ENCODE measurements around the gene HSPA1A.
A peak's percentile ranks its signal among the peaks of the same experiment; 100 is the strongest.

HSPA1A gene

DNA sequence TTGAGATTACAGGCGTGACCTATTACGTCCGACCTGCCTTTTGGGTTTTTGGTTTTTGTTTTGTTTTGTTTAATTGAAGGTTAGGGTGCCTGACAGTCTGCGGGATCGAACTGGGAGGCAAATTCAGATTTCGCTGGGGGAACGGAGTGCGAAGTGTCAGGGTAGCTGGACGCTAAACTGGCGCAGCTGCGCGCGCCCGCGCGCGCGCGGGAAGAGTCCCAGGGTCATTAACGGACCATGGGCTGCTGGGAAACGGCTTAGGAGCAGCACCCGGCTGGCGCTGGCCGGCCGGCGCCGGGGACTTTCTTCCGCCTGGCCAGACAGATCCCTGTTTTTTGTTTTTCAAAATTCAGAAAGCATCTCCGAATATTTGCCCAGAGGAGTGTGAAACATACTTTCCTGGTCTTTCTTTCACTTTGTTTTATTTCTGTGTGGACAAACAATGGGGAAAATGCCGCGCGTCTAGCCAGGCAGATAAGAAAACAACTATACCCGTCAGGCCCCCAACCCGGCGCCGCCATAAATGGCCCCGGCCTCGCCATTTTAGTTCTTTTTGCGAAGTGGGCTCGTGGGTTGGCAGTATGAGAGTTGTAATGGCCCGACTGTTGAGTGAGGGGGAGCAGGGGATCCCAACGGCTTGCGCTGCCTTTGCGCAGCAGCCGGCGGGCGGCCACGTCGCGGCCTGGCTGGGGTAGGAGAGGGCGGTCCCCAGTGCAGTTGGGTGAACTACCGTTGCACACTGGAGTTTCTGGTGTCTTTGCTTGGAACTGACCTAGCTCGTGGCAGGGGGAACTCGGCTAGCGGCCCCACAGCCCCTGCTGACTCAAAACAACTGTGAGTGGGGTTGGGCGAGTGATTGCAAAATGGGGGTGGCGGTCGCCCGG lies 19.3 kb downstream of the HSPA1A start (continued):
- TF ChIP-seq, protein P1, sequence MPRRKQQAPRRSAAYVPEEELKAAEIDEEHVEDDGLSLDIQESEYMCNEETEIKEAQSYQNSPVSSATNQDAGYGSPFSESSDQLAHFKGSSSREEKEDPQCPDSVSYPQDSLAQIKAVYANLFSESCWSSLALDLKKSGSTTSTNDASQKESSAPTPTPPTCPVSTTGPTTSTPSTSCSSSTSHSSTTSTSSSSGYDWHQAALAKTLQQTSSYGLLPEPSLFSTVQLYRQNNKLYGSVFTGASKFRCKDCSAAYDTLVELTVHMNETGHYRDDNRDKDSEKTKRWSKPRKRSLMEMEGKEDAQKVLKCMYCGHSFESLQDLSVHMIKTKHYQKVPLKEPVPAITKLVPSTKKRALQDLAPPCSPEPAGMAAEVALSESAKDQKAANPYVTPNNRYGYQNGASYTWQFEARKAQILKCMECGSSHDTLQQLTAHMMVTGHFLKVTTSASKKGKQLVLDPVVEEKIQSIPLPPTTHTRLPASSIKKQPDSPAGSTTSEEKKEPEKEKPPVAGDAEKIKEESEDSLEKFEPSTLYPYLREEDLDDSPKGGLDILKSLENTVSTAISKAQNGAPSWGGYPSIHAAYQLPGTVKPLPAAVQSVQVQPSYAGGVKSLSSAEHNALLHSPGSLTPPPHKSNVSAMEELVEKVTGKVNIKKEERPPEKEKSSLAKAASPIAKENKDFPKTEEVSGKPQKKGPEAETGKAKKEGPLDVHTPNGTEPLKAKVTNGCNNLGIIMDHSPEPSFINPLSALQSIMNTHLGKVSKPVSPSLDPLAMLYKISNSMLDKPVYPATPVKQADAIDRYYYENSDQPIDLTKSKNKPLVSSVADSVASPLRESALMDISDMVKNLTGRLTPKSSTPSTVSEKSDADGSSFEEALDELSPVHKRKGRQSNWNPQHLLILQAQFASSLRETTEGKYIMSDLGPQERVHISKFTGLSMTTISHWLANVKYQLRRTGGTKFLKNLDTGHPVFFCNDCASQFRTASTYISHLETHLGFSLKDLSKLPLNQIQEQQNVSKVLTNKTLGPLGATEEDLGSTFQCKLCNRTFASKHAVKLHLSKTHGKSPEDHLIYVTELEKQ (tag by site-specific recombination; IDR thresholded peaks at IDR 0.05; ENCODE audit: borderline replicate concordance) = peak; percentile 45; the same call in 1 of the 2 replicates
- TF ChIP-seq BCL11A (tag by site-specific recombination; IDR thresholded peaks at IDR 0.05; ENCODE audit: low read depth) (peak; percentile 93), ZNF600 (tag by site-specific recombination; IDR thresholded peaks at IDR 0.05) (peak; percentile 85), ZNF221 (tag by site-specific recombination; IDR thresholded peaks at IDR 0.05; ENCODE audit: borderline replicate concordance) (no peak), ZNF324 (tag by site-specific recombination; IDR thresholded peaks at IDR 0.05) (peak; percentile 66; the same call in 1 of the 2 replicates), ZIC2 (tag by site-specific recombination; IDR thresholded peaks at IDR 0.05) (no peak), MYNN (tag by site-specific recombination; IDR thresholded peaks at IDR 0.05; ENCODE audit: borderline replicate concordance) (no peak), ZFP41 (tag by site-specific recombination; IDR thresholded peaks at IDR 0.05; ENCODE audit: borderline replicate concordance) (no peak), ZNF707 (tag by site-specific recombination; IDR thresholded peaks at IDR 0.05) (no peak), ZNF777 (tag by site-specific recombination; IDR thresholded peaks at IDR 0.05; ENCODE audit: borderline replicate concordance) (0 out of 2 replicates have a peak, but pooled peaks have one; percentile 20), ZNF510 (tag by site-specific recombination; IDR thresholded peaks at IDR 0.05; ENCODE audit: insufficient replicate concordance) (no peak), ZNF544 (tag by site-specific recombination; IDR thresholded peaks at IDR 0.05) (no peak), ZNF660 (tag by site-specific recombination; IDR thresholded peaks at IDR 0.05) (peak; percentile 77), FEZF1 (tag by site-specific recombination; IDR thresholded peaks at IDR 0.05) (peak; percentile 56), ZBTB20 (tag by site-specific recombination; IDR thresholded peaks at IDR 0.05) (peak; percentile 92), YY1 (tag by site-specific recombination; IDR thresholded peaks at IDR 0.05) (peak; percentile 89), ZNF302 (tag by site-specific recombination; IDR thresholded peaks at IDR 0.05; ENCODE audit: low read depth) (no peak), ZNF555 (tag by site-specific recombination; conservative IDR thresholded peaks at IDR 0.05) (no peak), OSR2 (tag by site-specific recombination; IDR thresholded peaks at IDR 0.05) (no peak), ZNF202 (tag by site-specific recombination; IDR thresholded peaks at IDR 0.05; ENCODE audit: borderline replicate concordance) (no peak), ZNF239 (tag by site-specific recombination; IDR thresholded peaks at IDR 0.05) (0 out of 2 replicates have a peak, but pooled peaks have one; percentile 53)
- TF ChIP-seq, protein P2, sequence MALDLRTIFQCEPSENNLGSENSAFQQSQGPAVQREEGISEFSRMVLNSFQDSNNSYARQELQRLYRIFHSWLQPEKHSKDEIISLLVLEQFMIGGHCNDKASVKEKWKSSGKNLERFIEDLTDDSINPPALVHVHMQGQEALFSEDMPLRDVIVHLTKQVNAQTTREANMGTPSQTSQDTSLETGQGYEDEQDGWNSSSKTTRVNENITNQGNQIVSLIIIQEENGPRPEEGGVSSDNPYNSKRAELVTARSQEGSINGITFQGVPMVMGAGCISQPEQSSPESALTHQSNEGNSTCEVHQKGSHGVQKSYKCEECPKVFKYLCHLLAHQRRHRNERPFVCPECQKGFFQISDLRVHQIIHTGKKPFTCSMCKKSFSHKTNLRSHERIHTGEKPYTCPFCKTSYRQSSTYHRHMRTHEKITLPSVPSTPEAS (tag by site-specific recombination; IDR thresholded peaks at IDR 0.05) = 0 out of 2 replicates have a peak, but pooled peaks have one; percentile 8
- TF ChIP-seq, protein P3, sequence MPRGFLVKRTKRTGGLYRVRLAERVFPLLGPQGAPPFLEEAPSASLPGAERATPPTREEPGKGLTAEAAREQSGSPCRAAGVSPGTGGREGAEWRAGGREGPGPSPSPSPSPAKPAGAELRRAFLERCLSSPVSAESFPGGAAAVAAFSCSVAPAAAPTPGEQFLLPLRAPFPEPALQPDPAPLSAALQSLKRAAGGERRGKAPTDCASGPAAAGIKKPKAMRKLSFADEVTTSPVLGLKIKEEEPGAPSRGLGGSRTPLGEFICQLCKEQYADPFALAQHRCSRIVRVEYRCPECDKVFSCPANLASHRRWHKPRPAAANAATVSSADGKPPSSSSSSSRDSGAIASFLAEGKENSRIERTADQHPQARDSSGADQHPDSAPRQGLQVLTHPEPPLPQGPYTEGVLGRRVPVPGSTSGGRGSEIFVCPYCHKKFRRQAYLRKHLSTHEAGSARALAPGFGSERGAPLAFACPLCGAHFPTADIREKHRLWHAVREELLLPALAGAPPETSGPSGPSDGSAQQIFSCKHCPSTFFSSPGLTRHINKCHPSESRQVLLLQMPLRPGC (tag by site-specific recombination; IDR thresholded peaks at IDR 0.05) = peak; percentile 83
- TF ChIP-seq, protein P4, sequence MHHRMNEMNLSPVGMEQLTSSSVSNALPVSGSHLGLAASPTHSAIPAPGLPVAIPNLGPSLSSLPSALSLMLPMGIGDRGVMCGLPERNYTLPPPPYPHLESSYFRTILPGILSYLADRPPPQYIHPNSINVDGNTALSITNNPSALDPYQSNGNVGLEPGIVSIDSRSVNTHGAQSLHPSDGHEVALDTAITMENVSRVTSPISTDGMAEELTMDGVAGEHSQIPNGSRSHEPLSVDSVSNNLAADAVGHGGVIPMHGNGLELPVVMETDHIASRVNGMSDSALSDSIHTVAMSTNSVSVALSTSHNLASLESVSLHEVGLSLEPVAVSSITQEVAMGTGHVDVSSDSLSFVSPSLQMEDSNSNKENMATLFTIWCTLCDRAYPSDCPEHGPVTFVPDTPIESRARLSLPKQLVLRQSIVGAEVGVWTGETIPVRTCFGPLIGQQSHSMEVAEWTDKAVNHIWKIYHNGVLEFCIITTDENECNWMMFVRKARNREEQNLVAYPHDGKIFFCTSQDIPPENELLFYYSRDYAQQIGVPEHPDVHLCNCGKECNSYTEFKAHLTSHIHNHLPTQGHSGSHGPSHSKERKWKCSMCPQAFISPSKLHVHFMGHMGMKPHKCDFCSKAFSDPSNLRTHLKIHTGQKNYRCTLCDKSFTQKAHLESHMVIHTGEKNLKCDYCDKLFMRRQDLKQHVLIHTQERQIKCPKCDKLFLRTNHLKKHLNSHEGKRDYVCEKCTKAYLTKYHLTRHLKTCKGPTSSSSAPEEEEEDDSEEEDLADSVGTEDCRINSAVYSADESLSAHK (tag by site-specific recombination; IDR thresholded peaks at IDR 0.05) = no peak; the same call in 1 of the 2 replicates
- TF ChIP-seq, protein P5, sequence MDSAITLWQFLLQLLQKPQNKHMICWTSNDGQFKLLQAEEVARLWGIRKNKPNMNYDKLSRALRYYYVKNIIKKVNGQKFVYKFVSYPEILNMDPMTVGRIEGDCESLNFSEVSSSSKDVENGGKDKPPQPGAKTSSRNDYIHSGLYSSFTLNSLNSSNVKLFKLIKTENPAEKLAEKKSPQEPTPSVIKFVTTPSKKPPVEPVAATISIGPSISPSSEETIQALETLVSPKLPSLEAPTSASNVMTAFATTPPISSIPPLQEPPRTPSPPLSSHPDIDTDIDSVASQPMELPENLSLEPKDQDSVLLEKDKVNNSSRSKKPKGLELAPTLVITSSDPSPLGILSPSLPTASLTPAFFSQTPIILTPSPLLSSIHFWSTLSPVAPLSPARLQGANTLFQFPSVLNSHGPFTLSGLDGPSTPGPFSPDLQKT (IDR thresholded peaks at IDR 0.05; ENCODE audit: borderline replicate concordance, low read depth, low read length) = no peak
- TF ChIP-seq, protein P6, sequence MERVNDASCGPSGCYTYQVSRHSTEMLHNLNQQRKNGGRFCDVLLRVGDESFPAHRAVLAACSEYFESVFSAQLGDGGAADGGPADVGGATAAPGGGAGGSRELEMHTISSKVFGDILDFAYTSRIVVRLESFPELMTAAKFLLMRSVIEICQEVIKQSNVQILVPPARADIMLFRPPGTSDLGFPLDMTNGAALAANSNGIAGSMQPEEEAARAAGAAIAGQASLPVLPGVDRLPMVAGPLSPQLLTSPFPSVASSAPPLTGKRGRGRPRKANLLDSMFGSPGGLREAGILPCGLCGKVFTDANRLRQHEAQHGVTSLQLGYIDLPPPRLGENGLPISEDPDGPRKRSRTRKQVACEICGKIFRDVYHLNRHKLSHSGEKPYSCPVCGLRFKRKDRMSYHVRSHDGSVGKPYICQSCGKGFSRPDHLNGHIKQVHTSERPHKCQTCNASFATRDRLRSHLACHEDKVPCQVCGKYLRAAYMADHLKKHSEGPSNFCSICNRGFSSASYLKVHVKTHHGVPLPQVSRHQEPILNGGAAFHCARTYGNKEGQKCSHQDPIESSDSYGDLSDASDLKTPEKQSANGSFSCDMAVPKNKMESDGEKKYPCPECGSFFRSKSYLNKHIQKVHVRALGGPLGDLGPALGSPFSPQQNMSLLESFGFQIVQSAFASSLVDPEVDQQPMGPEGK (tag by site-specific recombination; IDR thresholded peaks at IDR 0.05) = peak; percentile 73

Data from HEK293 (cell line).